OCI-M2 (cell line): ENCODE data around the gene WFIKKN1.

Experiments used
- DNase-seq: peaks from one replicate; lab custom pipeline; 2025; ENCODE audit not compliant: unreplicated experiment; lab: John Stamatoyannopoulos, UW

Gene WFIKKN1

DNA sequence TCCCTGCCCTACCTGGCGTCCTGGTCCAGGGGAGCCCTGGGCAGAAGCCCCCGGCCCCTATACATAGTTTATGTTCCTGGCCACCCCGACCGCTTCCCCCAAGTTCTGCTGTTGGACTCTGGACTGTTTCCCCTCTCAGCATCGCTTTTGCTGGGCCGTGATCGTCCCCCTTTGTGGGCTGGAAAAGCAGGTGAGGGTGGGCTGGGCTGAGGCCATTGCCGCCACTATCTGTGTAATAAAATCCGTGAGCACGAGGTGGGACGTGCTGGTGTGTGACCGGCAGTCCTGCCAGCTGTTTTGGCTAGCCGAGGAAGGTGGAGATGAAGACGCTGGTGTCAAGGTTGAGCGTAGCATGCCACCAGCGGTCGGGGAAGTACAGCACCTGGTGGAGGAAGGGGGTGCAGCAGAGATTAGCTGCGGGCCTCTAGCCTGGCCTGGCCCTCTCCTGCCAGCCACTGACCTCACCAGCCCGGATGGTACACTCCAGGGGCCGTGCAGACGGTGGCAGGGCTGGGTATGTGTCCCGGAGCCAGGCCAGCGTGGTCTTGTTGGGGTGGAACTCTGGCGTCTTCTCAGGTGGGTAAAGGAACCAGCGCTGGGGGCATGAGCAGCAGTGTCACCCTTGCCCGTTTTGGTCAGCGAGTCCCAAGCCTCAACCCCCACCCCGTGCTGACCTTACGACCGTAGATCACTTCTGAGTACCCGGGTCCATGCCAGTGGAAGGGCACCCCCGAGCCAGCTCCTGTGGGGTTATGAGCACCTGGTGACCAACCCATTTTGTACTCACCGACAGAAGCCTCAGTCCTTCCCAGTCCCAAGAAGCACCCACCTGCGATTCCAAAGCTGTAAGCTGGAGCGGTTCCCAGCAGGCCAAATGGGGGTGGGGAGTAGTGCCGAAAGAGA lies 52.0 kb downstream of the WFIKKN1 start:
- DNase-seq, result no peak

DNA sequence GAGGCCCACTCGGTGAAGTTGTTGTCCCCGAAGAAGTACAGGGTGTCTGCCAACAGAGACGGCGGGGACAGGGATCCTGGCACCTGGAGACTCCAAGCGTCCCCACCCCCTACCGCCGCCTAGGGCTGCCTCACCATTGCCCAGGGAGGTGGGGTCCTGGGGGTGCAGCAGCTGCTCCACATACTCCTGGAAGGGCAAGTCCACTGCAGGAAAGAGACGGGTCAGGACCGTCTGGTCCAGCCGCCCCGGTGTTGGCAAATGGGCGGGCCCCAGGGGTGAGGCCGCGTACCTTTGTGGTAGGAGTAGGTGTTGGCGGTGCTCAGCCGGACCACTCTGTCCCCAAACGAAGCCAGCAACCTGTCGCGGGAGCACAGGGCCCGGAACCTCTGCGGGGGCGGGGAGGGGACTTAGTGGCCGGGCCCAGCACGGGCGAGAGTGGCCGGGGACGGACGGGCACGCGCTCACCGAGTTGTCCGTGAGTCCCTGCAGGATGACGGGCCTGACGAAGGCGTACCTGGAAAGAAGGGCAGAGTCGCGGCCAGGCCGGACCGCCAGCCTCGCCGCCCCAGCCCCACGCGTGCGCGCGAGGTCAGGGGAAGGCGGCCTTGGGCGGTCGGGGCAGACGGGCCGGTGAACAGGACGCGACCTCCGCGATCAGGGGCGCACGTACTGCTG lies 52.7 kb downstream of the WFIKKN1 start:
- no peak for DNase-seq
